ENCODE results near the gene TRA2B.

The TRA2B gene

GRCh38 chr3:185966655-185967054, 28.8 kb upstream of the TRA2B start:
- H3K4me3 ChIP-seq (ENCODE audit: low read depth, low read length): no peak overlapping the region
- no peak for DNase-seq (ENCODE audit: low read depth)
- no peak for TF ChIP-seq CTCF (IDR thresholded peaks at IDR 0.05; ENCODE audit: insufficient read depth, low read depth, low read length, missing control alignments)

- H3K4me3 ChIP-seq (ENCODE audit: low read depth, low read length): no peak overlapping the region
- DNase-seq (ENCODE audit: low read depth): no peak
- no peak for TF ChIP-seq CTCF (IDR thresholded peaks at IDR 0.05; ENCODE audit: insufficient read depth, low read depth, low read length, missing control alignments)
These were observed 27.7 kb upstream of the TRA2B start for GRCh38 chr3:185965496-185965895.

GRCh38 chr3:185961675-185962232, 23.9 kb upstream of the TRA2B start:
- no peak for TF ChIP-seq CTCF (IDR thresholded peaks at IDR 0.05; ENCODE audit: insufficient read depth, low read depth, low read length, missing control alignments)
- peak; percentile 43 for DNase-seq (ENCODE audit: low read depth)
- no peak overlapping the region for H3K4me3 ChIP-seq (ENCODE audit: low read depth, low read length)

- TF ChIP-seq CTCF (IDR thresholded peaks at IDR 0.05; ENCODE audit: insufficient read depth, low read depth, low read length, missing control alignments): no peak
- no peak for DNase-seq (ENCODE audit: low read depth)
- no peak overlapping the region for H3K4me3 ChIP-seq (ENCODE audit: low read depth, low read length)
These were observed 22.9 kb upstream of the TRA2B start for GRCh38 chr3:185960522-185961288.

- DNase-seq (ENCODE audit: low read depth): no peak
- TF ChIP-seq CTCF (IDR thresholded peaks at IDR 0.05; ENCODE audit: insufficient read depth, low read depth, low read length, missing control alignments): no peak
- no peak overlapping the region for H3K4me3 ChIP-seq (ENCODE audit: low read depth, low read length)
These were observed 22.1 kb upstream of the TRA2B start for GRCh38 chr3:185959609-185960521.

GRCh38 chr3:185958626-185959025, 20.8 kb upstream of the TRA2B start:
- no peak for TF ChIP-seq CTCF (IDR thresholded peaks at IDR 0.05; ENCODE audit: insufficient read depth, low read depth, low read length, missing control alignments)
- DNase-seq (ENCODE audit: low read depth): no peak
- no peak overlapping the region for H3K4me3 ChIP-seq (ENCODE audit: low read depth, low read length)
